Heart right ventricle (tissue), 16 donors: ENCODE data around the gene TRIM14. TPM values are rescaled to one million over a fixed set of nuclear protein-coding genes. Genes with fewer than 3 reads are reported as not detected.

Experiments
- ATAC-seq, 8 donors: fragments of 200-7000 bp; cut with Tn5 transposase; one replicate each; pipeline ENCODE4 v1.9.1; 2020; ENCODE audit warnings: mild to moderate bottlenecking in 8 of 8, moderate library complexity in 8 of 8, moderate number of reproducible peaks in 1 of 8
- DNase-seq, 2 donors: peaks; one replicate each; pipeline ENCODE4 v3.0.0-alpha.2; 2020
- H3K27ac ChIP-seq, 10 donors: fragments of 200-600 bp; sonication (generic) in 2 of 10; one replicate each; pipeline versions ENCODE4 v1.5.0 to v1.8.0; 2020 to 2022; ENCODE audit warnings: mild to moderate bottlenecking in 3 of 10
- H3K27me3 ChIP-seq, 7 donors: fragments of 200-600 bp; one replicate each; pipeline ENCODE4 v1.8.0; 2021 to 2022; ENCODE audit warnings: mild to moderate bottlenecking in 2 of 7
- H3K36me3 ChIP-seq, 9 donors: fragments of 200-600 bp; sonication (generic) in 1 of 9; one replicate each; pipeline versions ENCODE4 v1.5.0 to v1.8.0; 2020 to 2022; ENCODE audit warnings: mild to moderate bottlenecking in 2 of 9
- H3K4me1 ChIP-seq, 9 donors: fragments of 200-600 bp; sonication (generic) in 1 of 9; one replicate each; pipeline versions ENCODE4 v1.5.0 to v1.8.0; 2020 to 2022; ENCODE audit warnings: mild to moderate bottlenecking in 4 of 9
- H3K4me3 ChIP-seq, 10 donors: fragments of 200-600 bp; sonication (generic) in 2 of 10; one replicate each; pipeline versions ENCODE4 v1.5.0 to v1.8.0; 2020 to 2022; ENCODE audit warnings: mild to moderate bottlenecking in 7 of 10, moderate library complexity in 2 of 10
- H3K9me3 ChIP-seq, 11 donors: fragments of 200-600 bp in 10 of 11; sonication (generic) in 2 of 11; one replicate each; pipeline versions ENCODE4 v1.5.0 to v1.8.0; 2013 to 2022; ENCODE audit warnings: mild to moderate bottlenecking in 2 of 11, control low read depth in 1 of 11, moderate library complexity in 1 of 11
- WGBS, 2 donors: extraction: QIAGEN DNeasy Blood & Tissue Kit; methylation state at CpG; one replicate each; pipeline ENCODE4 v1.1.7; 2013; ENCODE audit warnings: inconsistent platforms in 1 of 2; 5-methylcytosine and 5-hydroxymethylcytosine counted together
- intact Hi-C, 10 donors: fragments of 100-400 bp; cut with DNase I; formaldehyde crosslinking; loops; one replicate each; pipeline versions ENCODE4 v1.11.1 to v1.14.2; 2022
- polyA plus RNA-seq, 2 donors: library from polyadenylated mRNA; stranded (reverse); fragments of 200-250 nt; gene quantifications; one replicate each; pipeline ENCODE4 v1.2.3, GENCODE V29; 2013
- total RNA-seq, 10 donors: library from RNA; stranded (reverse); fragmentation: NEBNext Ultra II Directional in 3 of 10; extraction: Animal tissue kit (Norgen Biotek cat#: 25700) in 3 of 10; gene quantifications; one replicate each; pipeline versions ENCODE4 v1.2.1 to v1.2.4, GENCODE V29; 2021 to 2023
- TF ChIP-seq, protein P1 (sequence below), 9 donors: fragments of 200-600 bp; sonication (generic) in 2 of 9; IDR thresholded peaks; one replicate each; pipeline versions ENCODE4 v1.5.0 to v1.8.0; 2021 to 2022; ENCODE audit warnings: antibody characterized with exemption in 9 of 9, mild to moderate bottlenecking in 5 of 9, moderate library complexity in 1 of 9
- donor health status: Arrhythmogenic right ventricular cardiomyopathy.
- donor health status: ischemic (EF 13 %, LVEDD 7.1; RV severe dilation, severe dysfunction).
- donor health status: healthy with polysubstance abuse.
- donor health status: DM: no; HTN: yes; CAD: no.
- donor health status: DM: no; HTN: no; CAD: no.
- donor health status: ischemic (EF 25% LVEDD 6.9; RV normal size, moderate dysfunction).
- donor health status: ischemic (EF 25% LVEDD 5.7; RV mildly dilated, moderate dysfunction).
- donor health status: healthy.
- donor health status: DM: yes; HTN: yes; CAD: no.
- donor health status: Ischemic cardiomyopathy.
- donor health status: ischemic (EF 35%, LVEDD 5.7; RV mildly dilated, moderate dysfunction).
- donor health status: nonischemic (EF 11% LVEDD 7.7; RV severe dilation, severe dysfunction).
- donor health status: DM: yes; HTN: yes; CAD: no.
- donor health status: PGD.
- donor health status: ischemic (EF 29% LVEDD 5.4; RV normal size, mild dysfunction).
- donor health status: nonischemic (EF 23%, LVEDD 6.1; RV moderate dilation, normal function).

Gene TRIM14
- total and polyA plus RNA-seq, 12 donors: 0.47 to 11.2 (median 1.6) TPM

- TF ChIP-seq, protein P1, sequence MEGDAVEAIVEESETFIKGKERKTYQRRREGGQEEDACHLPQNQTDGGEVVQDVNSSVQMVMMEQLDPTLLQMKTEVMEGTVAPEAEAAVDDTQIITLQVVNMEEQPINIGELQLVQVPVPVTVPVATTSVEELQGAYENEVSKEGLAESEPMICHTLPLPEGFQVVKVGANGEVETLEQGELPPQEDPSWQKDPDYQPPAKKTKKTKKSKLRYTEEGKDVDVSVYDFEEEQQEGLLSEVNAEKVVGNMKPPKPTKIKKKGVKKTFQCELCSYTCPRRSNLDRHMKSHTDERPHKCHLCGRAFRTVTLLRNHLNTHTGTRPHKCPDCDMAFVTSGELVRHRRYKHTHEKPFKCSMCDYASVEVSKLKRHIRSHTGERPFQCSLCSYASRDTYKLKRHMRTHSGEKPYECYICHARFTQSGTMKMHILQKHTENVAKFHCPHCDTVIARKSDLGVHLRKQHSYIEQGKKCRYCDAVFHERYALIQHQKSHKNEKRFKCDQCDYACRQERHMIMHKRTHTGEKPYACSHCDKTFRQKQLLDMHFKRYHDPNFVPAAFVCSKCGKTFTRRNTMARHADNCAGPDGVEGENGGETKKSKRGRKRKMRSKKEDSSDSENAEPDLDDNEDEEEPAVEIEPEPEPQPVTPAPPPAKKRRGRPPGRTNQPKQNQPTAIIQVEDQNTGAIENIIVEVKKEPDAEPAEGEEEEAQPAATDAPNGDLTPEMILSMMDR (IDR thresholded peaks at IDR 0.05): no peak
- H3K36me3 ChIP-seq: peaks cover 0 to 65% (median 0%) of the 10 kb centered on the region in 9 donors
- DNase-seq: no peak
- H3K27me3 ChIP-seq: peaks cover 0 to 24% (median 4%) of the 10 kb centered on the region in 7 donors
- peaks cover 0 to 10% (median 0%) of the 10 kb centered on the region in 9 donors for H3K4me1 ChIP-seq
- 95 to 98% methylated on average over 5 of the region's 5 CpGs for WGBS, 2 donors
- intact Hi-C loops: loop anchor here in 1 of 10 donors (10.0 kb wide), 1 partner anchor 59 kb away; no protein-coding TSS in a partner anchor
- H3K9me3 ChIP-seq: no peaks in the 10 kb centered on the region
- ATAC-seq: no peak
- H3K27ac ChIP-seq: no peak overlapping the region
- no peak overlapping the region for H3K4me3 ChIP-seq
These were observed 22.9 kb downstream of the TRIM14 start for GRCh38 chr9:98096091-98096490.

DNA sequence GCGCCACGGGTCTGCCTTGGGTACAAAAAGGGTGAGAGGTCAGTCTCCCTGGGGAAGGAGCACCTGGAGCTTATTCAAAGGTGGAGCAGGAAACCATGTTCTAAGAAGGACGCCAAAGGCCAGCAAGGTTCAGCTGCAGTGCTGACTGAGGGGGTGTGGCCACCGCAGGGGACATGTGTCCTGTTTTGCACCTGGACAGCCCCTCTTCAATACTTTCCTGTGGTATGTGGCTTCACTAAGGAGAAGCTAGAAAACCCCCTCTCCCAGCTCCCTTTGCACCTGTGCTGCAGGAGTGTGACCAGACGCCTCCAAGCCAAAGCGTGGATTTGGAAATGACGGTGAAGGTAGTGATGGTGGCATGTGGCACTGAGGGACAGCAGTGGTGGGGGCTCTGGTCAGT is 23.6 kb downstream of the TRIM14 start:
- 81 to 83% methylated on average over 7 of the region's 7 CpGs for WGBS, 2 donors
- Histone ChIP-seq H3K9me3 (no peaks in the 10 kb centered on the region), H3K36me3 (peaks cover 0 to 69% (median 0%) of the 10 kb centered on the region in 9 donors), H3K27me3 (peaks cover 0 to 30% (median 7%) of the 10 kb centered on the region in 7 donors), H3K27ac (no peak overlapping the region), H3K4me1 (peaks cover 0 to 4% (median 0%) of the 10 kb centered on the region in 9 donors), H3K4me3 (no peak overlapping the region)
- ATAC-seq: no peak
- TF ChIP-seq, protein P1 (IDR thresholded peaks at IDR 0.05): no peak
- no peak for DNase-seq
- intact Hi-C loops: loop anchor here in 1 of 10 donors (10.0 kb wide), 1 partner anchor 59 kb away; no protein-coding TSS in a partner anchor

DNA sequence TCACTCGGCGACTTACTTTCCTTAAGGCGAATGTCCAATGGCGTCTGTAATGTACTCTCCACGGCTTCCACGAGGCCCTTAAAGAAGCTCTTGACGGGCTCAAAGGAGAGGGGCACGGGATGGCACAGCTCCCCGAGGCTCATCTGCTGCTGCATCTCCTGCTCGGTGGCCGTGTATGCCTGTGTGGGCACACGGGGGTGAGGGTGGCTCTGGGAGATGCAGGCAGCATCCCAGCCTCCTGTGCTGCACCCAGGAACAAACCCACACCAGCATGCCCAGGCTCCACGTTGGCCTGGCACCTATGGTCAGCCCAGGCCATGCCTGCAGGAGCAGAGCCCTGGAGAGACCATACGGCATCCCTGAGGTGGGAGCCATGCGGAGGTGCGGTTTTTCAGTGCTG is 24.2 kb downstream of the TRIM14 start:
- no peak for DNase-seq
- Histone ChIP-seq H3K36me3 (peaks cover 0 to 71% (median 0%) of the 10 kb centered on the region in 9 donors), H3K27ac (no peak overlapping the region), H3K4me3 (no peak overlapping the region), H3K9me3 (no peaks in the 10 kb centered on the region), H3K27me3 (peaks cover 0 to 34% (median 7%) of the 10 kb centered on the region in 7 donors), H3K4me1 (no peaks in the 10 kb centered on the region)
- TF ChIP-seq, protein P1 (IDR thresholded peaks at IDR 0.05): no peak
- ATAC-seq: no peak
- 92 to 93% methylated on average over 16 of the region's 16 CpGs for WGBS, 2 donors
- intact Hi-C loops: loop anchor here in 1 of 10 donors (10.0 kb wide), 1 partner anchor 60 kb away; no protein-coding TSS in a partner anchor

GRCh38 chr9:98094316-98094715 is 24.7 kb downstream of the TRIM14 start:
- TF ChIP-seq, protein P1 (IDR thresholded peaks at IDR 0.05): no peak
- H3K9me3 ChIP-seq: no peaks in the 10 kb centered on the region
- H3K36me3 ChIP-seq: peaks cover 0 to 70% (median 0%) of the 10 kb centered on the region in 9 donors
- no peaks in the 10 kb centered on the region for H3K4me1 ChIP-seq
- H3K27me3 ChIP-seq: peaks cover 0 to 39% (median 10%) of the 10 kb centered on the region in 7 donors
- intact Hi-C loops: loop anchor here in 1 of 10 donors (10.0 kb wide), 1 partner anchor 60 kb away; no protein-coding TSS in a partner anchor
- DNase-seq (no peak), ATAC-seq (peak in 1 of 8 donors; percentile 10)
- no peak overlapping the region for H3K27ac ChIP-seq
- WGBS, 2 donors: 83 to 84% methylated on average over 4 of the region's 4 CpGs
- no peak overlapping the region for H3K4me3 ChIP-seq
